Sigmoid colon (tissue), 3 donors: ENCODE results near the gene ALPG.

Experiments
- POLR2A ChIP-seq, 2 donors: fragments of 450-650 bp; IDR thresholded peaks; one replicate each; pipeline ENCODE4 v1.6.1; 2016; ENCODE audit warnings: antibody characterized with exemption in 2 of 2, mild to moderate bottlenecking in 2 of 2, moderate library complexity in 2 of 2
- TF ChIP-seq, protein P1 (sequence below), 4 experiments: fragments of 450-650 bp in 3 of 4; fragments of 200-600 bp in 1 of 4; IDR thresholded peaks; one replicate each; pipeline ENCODE4 v1.5.1; 2016 to 2019; ENCODE audit warnings: antibody characterized with exemption in 4 of 4, mild to moderate bottlenecking in 3 of 4, moderate library complexity in 2 of 4

DNA sequence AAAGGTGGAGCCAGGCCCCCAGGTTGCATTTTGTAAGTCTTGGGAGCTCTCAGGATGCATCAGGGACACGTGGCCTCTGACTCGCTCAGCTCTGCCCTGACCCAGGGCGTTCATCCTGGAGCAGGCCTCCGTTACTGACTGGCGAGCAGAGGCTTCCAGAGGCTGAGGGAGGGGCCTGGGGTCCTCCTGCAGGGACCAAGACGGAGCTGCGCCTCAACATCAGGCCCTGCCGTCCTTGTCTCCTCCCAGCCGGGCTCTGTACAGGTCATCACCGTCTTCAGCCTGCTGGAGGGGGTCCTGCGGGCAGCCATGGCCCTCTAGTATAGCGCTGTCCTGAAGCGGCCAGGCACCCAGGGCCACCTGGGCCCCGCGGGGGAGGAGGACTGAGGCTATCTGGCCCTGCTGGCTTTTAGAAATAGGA, 38.3 kb upstream of the ALPG start:
- no peak for TF ChIP-seq POLR2A (IDR thresholded peaks at IDR 0.05)
- TF ChIP-seq, protein P1, sequence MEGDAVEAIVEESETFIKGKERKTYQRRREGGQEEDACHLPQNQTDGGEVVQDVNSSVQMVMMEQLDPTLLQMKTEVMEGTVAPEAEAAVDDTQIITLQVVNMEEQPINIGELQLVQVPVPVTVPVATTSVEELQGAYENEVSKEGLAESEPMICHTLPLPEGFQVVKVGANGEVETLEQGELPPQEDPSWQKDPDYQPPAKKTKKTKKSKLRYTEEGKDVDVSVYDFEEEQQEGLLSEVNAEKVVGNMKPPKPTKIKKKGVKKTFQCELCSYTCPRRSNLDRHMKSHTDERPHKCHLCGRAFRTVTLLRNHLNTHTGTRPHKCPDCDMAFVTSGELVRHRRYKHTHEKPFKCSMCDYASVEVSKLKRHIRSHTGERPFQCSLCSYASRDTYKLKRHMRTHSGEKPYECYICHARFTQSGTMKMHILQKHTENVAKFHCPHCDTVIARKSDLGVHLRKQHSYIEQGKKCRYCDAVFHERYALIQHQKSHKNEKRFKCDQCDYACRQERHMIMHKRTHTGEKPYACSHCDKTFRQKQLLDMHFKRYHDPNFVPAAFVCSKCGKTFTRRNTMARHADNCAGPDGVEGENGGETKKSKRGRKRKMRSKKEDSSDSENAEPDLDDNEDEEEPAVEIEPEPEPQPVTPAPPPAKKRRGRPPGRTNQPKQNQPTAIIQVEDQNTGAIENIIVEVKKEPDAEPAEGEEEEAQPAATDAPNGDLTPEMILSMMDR (IDR thresholded peaks at IDR 0.05) = no peak
